Vagina (tissue), 2 donors: ENCODE data around the gene SRXN1. TPM values are rescaled to one million over a fixed set of nuclear protein-coding genes. Genes with fewer than 3 reads are reported as not detected.

Experiments
- DNase-seq, 2 donors: peaks; one replicate each; pipeline ENCODE4 v3.0.0-alpha.2; 2017; ENCODE audit errors: extremely low spot score in 2 of 2
- H3K27ac ChIP-seq: fragments of 200-600 bp; sonication (generic); one replicate; pipeline ENCODE4 v1.5.1; 2019
- H3K27me3 ChIP-seq: fragments of 200-600 bp; sonication (generic); one replicate; pipeline ENCODE4 v1.5.1; 2019
- H3K36me3 ChIP-seq, 2 donors: fragments of 200-600 bp; sonication (generic); one replicate each; pipeline ENCODE4 v1.5.1; 2017 to 2019
- H3K4me1 ChIP-seq: fragments of 200-600 bp; sonication (generic); one replicate; pipeline ENCODE4 v1.5.1; 2019
- H3K4me3 ChIP-seq, 2 donors: fragments of 200-600 bp; sonication (generic); 1 replicate in 1 of 2; 2 replicates in 1 of 2; pipeline ENCODE4 v1.5.1; 2016 to 2019
- H3K9me3 ChIP-seq: fragments of 200-600 bp; sonication (generic); one replicate; pipeline ENCODE4 v1.5.1; 2019
- CTCF ChIP-seq, 3 experiments: fragments of 450-650 bp in 2 of 3; fragments of 200-600 bp in 1 of 3; sonication (generic) in 1 of 3; IDR thresholded peaks; one replicate each; pipeline ENCODE4 v1.5.1; 2017 to 2019; ENCODE audit warnings: antibody characterized with exemption in 3 of 3, mild to moderate bottlenecking in 2 of 3, moderate library complexity in 2 of 3
- POLR2A ChIP-seq, 2 donors: fragments of 450-650 bp; IDR thresholded peaks; one replicate each; pipeline ENCODE4 v1.6.1; 2017; ENCODE audit warnings: antibody characterized with exemption in 2 of 2, mild to moderate bottlenecking in 2 of 2, moderate library complexity in 2 of 2
- POLR2AphosphoS5 ChIP-seq, 2 donors: sonication (generic); formaldehyde crosslinking; IDR thresholded peaks; one replicate each; pipeline ENCODE4 v1.9.0; 2017; ENCODE audit warnings: antibody characterized with exemption in 2 of 2, mild to moderate bottlenecking in 2 of 2, low read depth in 1 of 2; ENCODE audit not compliant: insufficient read depth in 1 of 2
- intact Hi-C: fragments of 100-400 bp; cut with DNase I; formaldehyde crosslinking; loops from one replicate; pipeline ENCODE4 v1.15.1; 2023
- total RNA-seq: library from RNA; depleted of rRNA; stranded (reverse); fragments of >200 nt; gene quantifications from one replicate; pipeline ENCODE4 v1.2.3, GENCODE V29; 2016

Gene SRXN1
- total RNA-seq, 1 donor from 2014 or later = 23.8 TPM

GRCh38 chr20:603116-603640 is 49.8 kb downstream of the SRXN1 start:
- no peaks in the 10 kb centered on the region for H3K27me3 ChIP-seq
- H3K4me1 ChIP-seq = no peaks in the 10 kb centered on the region
- no peak for DNase-seq
- H3K4me3 ChIP-seq = no peak overlapping the region
- intact Hi-C loops = no loop called here
- no peaks in the 10 kb centered on the region for H3K36me3 ChIP-seq
- TF ChIP-seq POLR2AphosphoS5 (IDR thresholded peaks at IDR 0.05; ENCODE audit: insufficient read depth in 1 of 2, low read depth in 1 of 2) = no peak
- no peak for TF ChIP-seq CTCF (IDR thresholded peaks at IDR 0.05)
- no peak for TF ChIP-seq POLR2A (IDR thresholded peaks at IDR 0.05)
- no peaks in the 10 kb centered on the region for H3K9me3 ChIP-seq
- H3K27ac ChIP-seq = no peak overlapping the region

DNA sequence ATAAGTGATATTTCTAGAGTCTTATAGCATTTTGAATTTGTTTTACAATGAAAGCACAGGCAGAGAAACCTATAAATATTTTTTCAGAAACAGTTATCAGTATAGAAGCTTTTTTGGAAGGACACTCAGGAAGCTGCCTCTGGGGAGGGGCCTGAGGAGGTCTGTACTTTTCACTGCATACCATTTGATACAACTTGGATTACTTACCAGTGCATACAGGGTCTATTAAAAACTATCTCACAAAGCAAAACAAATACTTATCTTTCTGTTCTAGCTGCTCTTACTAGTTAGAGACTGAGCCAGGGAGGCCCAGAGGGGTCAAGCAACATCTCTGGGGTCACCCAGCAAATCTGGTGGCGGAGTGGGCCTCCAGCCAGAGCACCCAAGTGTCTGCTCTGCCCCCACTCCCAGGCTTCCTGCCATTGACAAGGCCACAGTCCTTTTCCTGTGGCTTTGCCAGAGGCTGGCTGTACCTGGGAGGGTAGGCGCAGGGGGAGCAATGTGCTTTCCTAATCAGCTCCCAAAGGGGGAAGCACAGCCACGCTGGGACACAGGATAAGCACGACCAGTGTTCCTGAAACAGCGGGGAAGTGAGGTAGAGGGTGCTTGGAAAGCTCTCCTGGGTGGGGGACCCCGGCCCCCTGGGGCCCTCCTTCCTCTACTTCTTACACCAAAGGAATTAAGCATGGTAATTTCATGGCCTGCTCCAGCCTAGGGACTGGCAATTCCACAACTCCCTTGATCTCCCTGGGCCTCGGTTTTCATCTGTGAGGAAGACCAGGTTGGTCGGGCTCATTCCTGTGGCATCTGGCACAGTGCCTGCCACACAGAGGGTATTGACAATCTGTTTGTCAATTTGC is 50.7 kb downstream of the SRXN1 start:
- TF ChIP-seq POLR2A (IDR thresholded peaks at IDR 0.05) = no peak
- no peak for TF ChIP-seq CTCF (IDR thresholded peaks at IDR 0.05)
- TF ChIP-seq POLR2AphosphoS5 (IDR thresholded peaks at IDR 0.05; ENCODE audit: insufficient read depth in 1 of 2, low read depth in 1 of 2) = no peak
- intact Hi-C loops = no loop called here
- Histone ChIP-seq H3K27me3 (no peaks in the 10 kb centered on the region), H3K9me3 (no peaks in the 10 kb centered on the region), H3K27ac (no peak overlapping the region), H3K4me1 (no peaks in the 10 kb centered on the region), H3K4me3 (no peak overlapping the region), H3K36me3 (no peaks in the 10 kb centered on the region)
- no peak for DNase-seq

- H3K9me3 ChIP-seq = no peaks in the 10 kb centered on the region
- intact Hi-C loops = no loop called here
- no peak for TF ChIP-seq POLR2A (IDR thresholded peaks at IDR 0.05)
- TF ChIP-seq POLR2AphosphoS5 (IDR thresholded peaks at IDR 0.05; ENCODE audit: insufficient read depth in 1 of 2, low read depth in 1 of 2) = no peak
- TF ChIP-seq CTCF (IDR thresholded peaks at IDR 0.05) = no peak
These were observed 52.3 kb downstream of the SRXN1 start for GRCh38 chr20:600736-601135.

GRCh38 chr20:600141-600540 is 52.9 kb downstream of the SRXN1 start:
- intact Hi-C loops = no loop called here
- no peak for DNase-seq
- no peaks in the 10 kb centered on the region for H3K27me3 ChIP-seq
- H3K9me3 ChIP-seq = no peaks in the 10 kb centered on the region
- no peak overlapping the region for H3K27ac ChIP-seq
- TF ChIP-seq POLR2A (IDR thresholded peaks at IDR 0.05) = no peak
- no peak for TF ChIP-seq CTCF (IDR thresholded peaks at IDR 0.05)
- TF ChIP-seq POLR2AphosphoS5 (IDR thresholded peaks at IDR 0.05; ENCODE audit: insufficient read depth in 1 of 2, low read depth in 1 of 2) = no peak
- H3K4me3 ChIP-seq = no peak overlapping the region
- H3K36me3 ChIP-seq = no peaks in the 10 kb centered on the region
- no peaks in the 10 kb centered on the region for H3K4me1 ChIP-seq

More at GRCh38 chr20:600736-601135, 52.3 kb downstream of the SRXN1 start:
- Histone ChIP-seq H3K4me1 (no peaks in the 10 kb centered on the region), H3K27ac (no peak overlapping the region), H3K4me3 (no peak overlapping the region), H3K36me3 (no peaks in the 10 kb centered on the region), H3K27me3 (no peaks in the 10 kb centered on the region)
- DNase-seq = no peak
